ENCODE measurements around the gene FHIT. TPM values are rescaled to one million over a fixed set of nuclear protein-coding genes. Genes with fewer than 3 reads are reported as not detected.

FHIT gene
- 1.4 and 5.5 TPM in 2 replicates for total RNA-seq

DNA sequence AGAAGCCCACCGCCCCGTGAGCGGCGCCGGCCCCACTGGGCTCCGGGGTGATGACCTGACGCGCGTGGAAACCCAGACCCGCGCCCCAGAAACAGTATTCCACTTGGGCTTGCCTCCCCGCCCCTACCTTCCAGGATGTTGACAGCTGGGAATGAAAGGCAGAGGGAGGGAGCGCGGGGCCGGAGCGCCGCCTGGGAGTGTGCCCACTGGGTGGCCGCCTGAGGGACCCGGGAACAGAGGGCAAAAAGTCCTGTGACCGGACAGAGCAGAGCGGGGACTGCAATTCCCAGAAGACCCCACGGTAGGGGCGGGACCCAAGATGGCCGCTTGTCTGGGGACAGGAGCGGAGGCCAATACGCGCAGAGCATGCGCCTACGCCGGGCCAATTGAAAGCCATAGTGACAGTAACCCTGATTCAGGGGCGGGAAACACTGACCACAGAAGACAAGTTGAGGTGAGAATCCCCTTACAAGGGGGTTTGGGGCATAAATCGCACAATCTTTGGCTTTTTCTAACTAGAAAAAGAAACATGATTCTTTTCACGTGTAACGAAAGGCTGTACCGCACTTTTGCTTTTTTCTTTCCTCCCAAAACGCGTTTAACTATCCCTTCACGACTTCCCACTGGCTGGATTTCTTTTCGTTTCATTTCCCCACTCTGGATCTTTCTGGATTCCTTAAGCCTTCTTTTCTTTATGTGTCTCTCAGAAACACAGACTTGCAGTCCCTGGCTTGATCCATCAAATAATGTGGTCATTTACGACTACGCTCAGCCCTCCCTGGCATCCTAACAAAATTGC, at the start of gene FHIT:
Gene FHIT (minus strand): TSS at position 279 of the 799 bp plus-strand sequence.
- DNase-seq (ENCODE audit: low read depth): peak; percentile 91

GRCh38 chr3:61300786-61301185, 49.5 kb upstream of the FHIT start:
- no peak for DNase-seq (ENCODE audit: low read depth)

DNA sequence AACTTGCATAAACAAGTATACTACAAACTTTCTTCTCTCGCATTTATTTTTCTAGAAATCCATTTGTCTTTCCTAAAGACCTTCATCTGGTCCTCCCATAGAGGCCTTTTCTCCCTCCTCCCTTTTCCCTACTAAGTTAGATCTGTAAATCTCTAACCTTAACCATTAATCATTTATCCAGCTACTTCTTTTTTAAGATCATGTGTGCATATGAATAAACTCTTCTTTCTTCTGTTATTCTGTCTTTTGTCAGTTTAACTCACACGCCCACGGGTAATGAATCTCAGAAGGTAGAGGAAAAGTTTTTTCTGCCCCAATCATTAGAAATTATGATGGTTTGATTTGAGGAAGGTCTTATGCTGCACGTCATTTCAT, 48.7 kb upstream of the FHIT start:
- DNase-seq (ENCODE audit: low read depth): peak; percentile 84

- DNase-seq (ENCODE audit: low read depth): peak; percentile 94
These were observed 48.2 kb upstream of the FHIT start for GRCh38 chr3:61299343-61300005.

DNA sequence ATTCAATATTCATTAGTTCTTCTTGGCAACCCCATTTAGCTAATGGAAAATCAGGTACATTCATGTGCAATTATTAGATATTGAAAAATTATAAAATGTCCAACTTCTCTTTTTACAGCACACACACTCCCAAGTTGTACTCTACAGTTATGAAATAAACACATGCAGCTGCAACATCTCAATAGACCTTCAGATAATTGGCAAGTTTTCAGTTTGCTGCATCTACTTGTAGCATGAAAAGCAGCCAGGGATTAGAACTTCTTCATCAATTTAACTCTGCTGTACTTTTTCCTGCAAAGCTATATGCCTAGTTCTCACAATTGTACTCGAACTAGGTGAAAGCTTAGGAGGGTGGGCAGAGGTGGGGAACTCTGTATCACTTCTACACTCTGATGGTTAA, 46.6 kb upstream of the FHIT start:
- no peak for DNase-seq (ENCODE audit: low read depth)

DNA sequence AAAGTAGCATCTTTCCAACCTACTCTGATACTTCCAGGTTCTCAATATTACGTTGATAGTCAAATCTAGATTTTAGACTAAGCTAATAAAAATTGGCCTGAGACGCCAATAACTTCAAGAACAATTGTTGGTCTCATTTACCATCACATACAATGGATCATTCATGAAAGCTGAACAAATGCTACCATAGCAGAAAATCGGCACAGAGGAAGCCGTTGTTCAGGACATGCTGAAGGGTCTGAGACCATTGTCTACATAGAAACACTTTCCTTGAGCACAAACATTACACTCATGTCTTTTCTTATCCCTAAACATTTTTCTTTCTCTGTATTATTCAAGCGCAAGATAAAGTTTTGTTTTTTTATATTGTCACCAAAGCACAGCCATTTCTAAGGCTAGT, 37.2 kb upstream of the FHIT start:
- DNase-seq (ENCODE audit: low read depth): no peak

DNA sequence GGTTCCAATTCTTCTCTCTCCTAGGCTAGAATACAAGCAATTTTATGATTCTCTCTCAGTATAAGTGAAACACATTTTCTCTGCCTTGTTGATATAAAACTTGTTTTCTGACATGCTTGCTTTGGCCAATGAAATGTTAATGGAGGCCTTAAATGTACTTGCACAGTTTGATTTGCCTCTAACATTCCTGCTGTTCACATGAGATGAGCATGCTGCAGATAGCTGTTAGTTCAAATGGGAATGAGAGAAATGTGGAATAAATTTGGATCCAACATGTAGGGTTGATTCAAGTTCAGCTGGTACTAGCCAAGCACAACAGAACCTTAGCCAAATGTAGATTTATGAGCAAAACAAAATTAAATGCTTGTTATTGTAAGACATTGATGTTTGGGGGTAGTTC, 32.6 kb upstream of the FHIT start:
- DNase-seq (ENCODE audit: low read depth): no peak

DNA sequence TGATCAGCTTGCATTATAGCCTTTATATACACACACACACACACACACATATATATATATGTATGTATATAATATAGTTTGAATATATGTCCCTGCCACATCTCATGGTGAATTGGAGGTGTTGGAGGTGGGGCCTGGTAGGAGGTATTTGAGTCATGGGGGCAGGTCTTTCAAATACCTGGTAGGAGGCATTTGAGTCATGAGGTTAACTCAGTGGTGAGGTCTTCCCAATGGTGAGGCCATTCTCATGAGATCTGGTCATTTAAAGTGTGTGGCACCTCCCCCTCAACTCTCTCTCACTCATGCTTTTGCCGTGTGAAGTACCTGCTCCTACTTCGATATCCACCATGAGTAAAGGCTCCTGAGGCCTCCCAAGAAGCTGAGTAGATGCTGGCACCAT, 27.5 kb upstream of the FHIT start:
- no peak for DNase-seq (ENCODE audit: low read depth)

GRCh38 chr3:61277411-61277810, 26.2 kb upstream of the FHIT start:
- peak; percentile 78 for DNase-seq (ENCODE audit: low read depth)

- no peak for DNase-seq (ENCODE audit: low read depth)
These were observed 18.2 kb upstream of the FHIT start for GRCh38 chr3:61269435-61269834.

GRCh38 chr3:61268644-61269043, 17.4 kb upstream of the FHIT start:
- DNase-seq (ENCODE audit: low read depth): no peak

- no peak for DNase-seq (ENCODE audit: low read depth)
These were observed 13.0 kb upstream of the FHIT start for GRCh38 chr3:61264281-61264680.

- DNase-seq (ENCODE audit: low read depth): no peak
These were observed 5.9 kb upstream of the FHIT start for GRCh38 chr3:61257148-61257547.

GRCh38 chr3:61253756-61254155, 2.5 kb upstream of the FHIT start:
- no peak for DNase-seq (ENCODE audit: low read depth)

DNA sequence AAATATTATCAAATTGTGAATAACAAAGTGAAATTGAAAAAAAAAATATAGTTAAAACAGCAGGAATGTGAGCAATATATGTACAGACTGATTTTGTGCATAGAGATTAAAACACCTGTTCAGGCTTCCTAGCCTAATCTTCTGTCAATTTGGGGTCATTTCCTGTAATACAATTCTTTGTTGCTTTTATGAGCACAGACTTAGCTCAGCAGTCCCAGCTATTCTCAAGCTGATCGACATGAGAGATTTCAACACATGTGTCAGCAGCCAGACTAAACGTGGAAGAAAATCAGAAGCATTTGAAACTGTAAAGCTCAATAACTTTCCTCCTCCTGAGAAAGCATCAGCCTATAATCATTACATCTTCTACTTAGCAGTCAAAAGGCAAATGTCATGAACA, 1.6 kb upstream of the FHIT start:
- DNase-seq (ENCODE audit: low read depth): no peak

DNA sequence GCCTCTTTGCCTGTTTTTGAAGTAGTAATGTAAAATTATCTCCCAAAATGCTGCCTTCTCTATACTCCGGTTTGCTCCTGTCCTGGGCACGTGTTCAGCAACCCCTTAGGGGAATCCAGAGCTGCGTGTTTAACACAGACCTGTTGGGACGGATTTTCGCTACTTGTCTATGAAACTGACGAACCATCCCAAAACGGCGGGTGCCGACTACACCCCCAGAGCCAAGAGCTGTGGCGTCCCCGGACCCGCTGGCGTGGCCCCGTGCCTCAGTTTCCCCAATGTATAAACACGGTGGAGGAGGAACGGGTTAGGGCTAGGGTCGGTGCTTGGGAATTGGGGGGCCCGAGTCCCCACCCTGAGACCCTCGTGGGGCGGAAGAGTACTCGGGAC, 473 bp downstream of the FHIT start:
- DNase-seq (ENCODE audit: low read depth): peak; percentile 39

DNA sequence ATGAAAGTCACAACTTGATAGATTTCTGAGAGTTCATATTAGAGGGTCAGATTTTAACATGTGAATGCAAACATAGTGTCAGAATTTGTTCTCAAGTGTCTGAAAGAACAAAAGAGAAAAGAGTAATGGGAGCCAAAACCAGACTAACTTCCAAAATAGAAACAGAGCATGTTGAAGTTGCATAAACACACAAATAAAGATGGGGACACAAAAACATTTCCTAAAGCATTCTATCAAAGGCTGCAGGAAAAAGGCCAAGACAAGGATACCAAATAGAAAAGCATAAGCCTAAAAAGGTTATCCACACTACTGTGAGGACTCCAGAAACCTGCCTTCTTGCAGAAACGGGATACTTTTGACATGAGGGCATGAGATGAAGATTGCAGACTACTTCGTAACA, 2.8 kb downstream of the FHIT start:
- no peak for DNase-seq (ENCODE audit: low read depth)

DNA sequence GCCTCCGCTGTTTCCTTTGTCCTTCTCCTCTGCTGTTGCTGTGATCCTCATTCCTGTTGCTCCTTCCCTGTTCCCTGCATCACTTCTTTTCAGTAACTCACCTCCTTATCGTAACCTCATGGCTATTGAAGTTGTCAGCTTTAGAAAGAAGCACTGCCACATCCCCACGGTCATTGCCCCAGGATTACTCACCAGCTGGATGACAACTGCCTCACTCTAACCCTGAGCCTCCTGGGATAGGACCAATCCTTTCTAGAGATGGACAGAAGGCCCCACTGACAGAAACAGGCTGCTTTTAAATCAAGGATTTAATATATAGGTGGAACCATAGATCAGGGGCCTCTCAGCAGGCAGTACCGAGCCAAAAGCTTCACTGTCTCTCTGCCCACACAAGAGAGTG, 4.1 kb downstream of the FHIT start:
- no peak for DNase-seq (ENCODE audit: low read depth)

GRCh38 chr3:61239871-61240270, 11.4 kb downstream of the FHIT start:
- DNase-seq (ENCODE audit: low read depth): no peak

DNA sequence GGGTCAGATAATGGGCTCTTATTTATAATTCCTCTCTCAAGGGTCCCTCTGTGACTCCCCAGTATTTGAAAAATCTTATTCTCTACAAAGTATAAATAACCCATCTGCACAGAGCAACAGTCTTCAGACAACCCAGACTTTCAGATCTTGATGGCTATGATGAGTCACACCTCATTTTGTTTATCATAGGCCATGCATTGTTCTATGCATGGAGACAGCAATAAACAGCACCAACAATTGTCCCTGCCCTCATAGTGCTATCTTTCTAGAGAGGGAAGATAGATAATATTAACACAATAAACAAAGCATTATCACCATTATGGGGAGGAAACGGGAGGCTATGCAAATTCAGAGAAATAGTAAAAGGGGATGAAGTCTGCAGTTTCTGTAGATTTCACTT, 13.4 kb downstream of the FHIT start:
- no peak for DNase-seq (ENCODE audit: low read depth)

- DNase-seq (ENCODE audit: low read depth): peak; percentile 45
These were observed 14.7 kb downstream of the FHIT start for GRCh38 chr3:61236556-61236955.

DNA sequence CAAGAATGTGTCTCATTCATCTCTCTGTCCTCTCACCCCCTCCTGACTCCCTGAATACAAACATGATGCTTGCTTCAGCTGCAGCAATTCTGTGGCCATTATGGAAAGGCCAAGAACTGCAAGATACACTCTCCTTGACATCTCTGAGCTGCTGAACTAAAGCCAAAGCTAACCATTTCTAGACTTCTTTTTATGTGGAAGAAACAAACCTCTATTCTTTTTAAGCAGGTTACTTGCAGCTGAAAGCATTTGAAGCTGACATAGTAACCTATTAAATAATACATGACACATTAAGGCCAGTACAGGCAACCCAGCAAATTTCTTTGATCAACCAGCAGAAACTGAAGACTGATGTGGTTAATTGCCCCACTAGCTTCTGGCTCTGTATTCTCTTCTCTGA, 17.5 kb downstream of the FHIT start:
- DNase-seq (ENCODE audit: low read depth): peak; percentile 98

DNA sequence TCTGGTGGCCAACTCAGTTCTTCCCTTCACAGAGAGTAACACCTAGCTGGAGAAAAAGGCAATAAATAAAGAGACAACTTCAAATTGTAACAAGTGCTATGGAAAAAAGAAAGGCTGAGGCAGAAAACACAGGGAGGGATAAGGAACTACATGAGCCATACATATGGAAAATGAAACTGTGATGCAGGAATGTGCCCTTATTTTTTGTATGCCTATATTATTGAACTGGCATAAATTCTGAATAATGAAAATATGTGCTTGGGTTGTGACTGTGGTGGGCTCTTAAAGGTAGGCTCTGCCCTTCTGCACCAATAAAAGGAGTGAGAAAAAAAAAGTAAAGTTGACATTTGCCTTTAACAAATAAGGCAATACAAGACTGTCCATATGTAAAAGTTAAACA, 19.6 kb downstream of the FHIT start:
- DNase-seq (ENCODE audit: low read depth): no peak

DNA sequence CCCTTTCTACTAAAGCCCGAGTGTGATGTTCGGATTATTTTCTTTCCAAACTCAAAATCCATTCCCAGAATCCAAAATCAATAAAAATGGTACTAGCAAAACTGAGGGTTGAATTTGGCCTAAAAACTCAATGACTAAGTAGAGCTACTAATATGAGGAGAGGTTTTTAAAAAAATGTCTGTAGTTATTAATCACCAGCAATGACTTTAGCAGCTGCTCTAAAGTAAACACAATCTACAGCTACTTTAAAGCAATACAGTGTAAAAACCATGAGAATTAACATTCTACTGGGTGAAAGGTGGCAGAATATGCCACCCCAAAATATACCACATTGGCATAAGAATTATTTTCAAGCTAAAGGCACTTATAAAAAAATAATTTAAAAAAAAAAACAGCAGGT, 23.5 kb downstream of the FHIT start:
- no peak for DNase-seq (ENCODE audit: low read depth)

Data from renal cortical epithelial cell (primary cell).